Fibroblast of mammary gland (primary cell): Measurements from ENCODE around the gene ZNF638.
A peak's percentile ranks its signal among the peaks of the same experiment; 100 is the strongest.

Source experiments
- DNase-seq: peaks from one replicate; pipeline ENCODE4 v3.0.0-alpha.2; 2010; ENCODE audit warnings: low read depth
- H3K4me3 ChIP-seq: 2 replicates; pipeline ENCODE4 v1.5.1; 2011; ENCODE audit warnings: low read depth, mild to moderate bottlenecking, low read length, moderate library complexity; ENCODE audit not compliant: control insufficient read depth
- TF ChIP-seq, protein P1 (sequence below): conservative IDR thresholded peaks from 2 replicates; pipeline ENCODE4 v1.5.1; 2011; ENCODE audit warnings: low read depth, low read length, inconsistent platforms; ENCODE audit not compliant: control insufficient read depth, insufficient read depth

ZNF638 gene

GRCh38 chr2:71362447-71362846, 30.9 kb downstream of the ZNF638 start:
- no peak overlapping the region for H3K4me3 ChIP-seq
- TF ChIP-seq, protein P1, sequence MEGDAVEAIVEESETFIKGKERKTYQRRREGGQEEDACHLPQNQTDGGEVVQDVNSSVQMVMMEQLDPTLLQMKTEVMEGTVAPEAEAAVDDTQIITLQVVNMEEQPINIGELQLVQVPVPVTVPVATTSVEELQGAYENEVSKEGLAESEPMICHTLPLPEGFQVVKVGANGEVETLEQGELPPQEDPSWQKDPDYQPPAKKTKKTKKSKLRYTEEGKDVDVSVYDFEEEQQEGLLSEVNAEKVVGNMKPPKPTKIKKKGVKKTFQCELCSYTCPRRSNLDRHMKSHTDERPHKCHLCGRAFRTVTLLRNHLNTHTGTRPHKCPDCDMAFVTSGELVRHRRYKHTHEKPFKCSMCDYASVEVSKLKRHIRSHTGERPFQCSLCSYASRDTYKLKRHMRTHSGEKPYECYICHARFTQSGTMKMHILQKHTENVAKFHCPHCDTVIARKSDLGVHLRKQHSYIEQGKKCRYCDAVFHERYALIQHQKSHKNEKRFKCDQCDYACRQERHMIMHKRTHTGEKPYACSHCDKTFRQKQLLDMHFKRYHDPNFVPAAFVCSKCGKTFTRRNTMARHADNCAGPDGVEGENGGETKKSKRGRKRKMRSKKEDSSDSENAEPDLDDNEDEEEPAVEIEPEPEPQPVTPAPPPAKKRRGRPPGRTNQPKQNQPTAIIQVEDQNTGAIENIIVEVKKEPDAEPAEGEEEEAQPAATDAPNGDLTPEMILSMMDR = no peak
- DNase-seq = no peak

DNA sequence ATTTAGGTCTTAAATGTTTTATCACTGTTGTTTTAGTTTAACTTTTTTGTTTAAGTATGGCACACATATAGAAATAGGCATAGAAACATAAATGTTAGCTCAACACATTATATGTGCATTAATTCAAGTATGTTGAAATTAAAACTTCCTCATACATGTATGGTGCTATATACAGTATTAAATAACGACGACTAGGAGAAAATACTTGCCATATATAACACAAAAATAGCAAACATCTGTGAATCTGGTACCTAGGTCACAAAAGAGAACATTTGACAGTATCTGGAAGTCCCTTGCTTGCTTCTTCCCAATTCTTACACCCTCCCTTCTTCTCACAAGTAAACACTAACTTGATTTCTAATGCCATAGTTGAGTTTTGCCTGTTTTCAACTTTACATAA, 38.4 kb downstream of the ZNF638 start:
- TF ChIP-seq, protein P1 = no peak
- DNase-seq = no peak
- no peak overlapping the region for H3K4me3 ChIP-seq

- H3K4me3 ChIP-seq = no peak overlapping the region
- DNase-seq = no peak
- TF ChIP-seq, protein P1 = no peak
Observed at GRCh38 chr2:71372042-71372441, 40.5 kb downstream of the ZNF638 start.

DNA sequence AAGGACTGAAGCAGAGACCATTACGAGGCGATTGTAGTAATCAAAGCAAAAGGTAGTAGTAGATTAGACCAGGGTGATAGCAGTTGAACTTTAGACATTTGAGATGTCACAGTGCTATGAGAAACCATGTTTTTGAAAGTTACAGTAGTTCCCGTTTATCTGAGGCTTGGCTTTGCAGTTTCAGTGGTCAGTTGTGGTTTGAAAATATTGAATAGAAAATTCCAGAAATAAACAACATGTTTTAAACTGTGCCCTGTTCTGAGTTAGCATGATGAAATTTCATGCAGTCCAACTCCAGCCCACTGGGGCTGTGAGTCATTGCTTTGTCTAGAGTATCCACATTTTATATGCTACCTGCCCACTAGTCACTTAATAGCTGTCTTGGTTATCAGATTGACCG, 47.5 kb downstream of the ZNF638 start:
- no peak overlapping the region for H3K4me3 ChIP-seq
- TF ChIP-seq, protein P1 = no peak
- DNase-seq = peak; percentile 74

DNA sequence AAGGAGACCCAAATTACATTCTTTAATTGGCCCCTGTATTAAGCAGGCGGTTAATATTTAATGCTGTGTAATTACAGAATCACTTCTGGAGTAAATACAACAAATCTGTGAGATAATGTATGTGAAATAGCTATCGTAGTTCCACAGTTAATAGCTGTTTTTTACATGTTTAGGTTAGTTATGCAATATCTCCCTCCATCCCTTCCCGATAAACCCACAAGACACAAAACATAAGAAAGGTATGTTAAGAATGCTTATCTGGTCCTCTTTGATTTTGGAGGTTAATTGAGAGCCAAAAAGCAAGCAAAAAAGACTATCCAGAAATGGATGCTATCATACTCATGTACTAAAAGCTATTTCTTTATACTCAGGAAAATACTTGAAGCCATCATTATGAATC, 49.1 kb downstream of the ZNF638 start:
- H3K4me3 ChIP-seq = no peak overlapping the region
- TF ChIP-seq, protein P1 = no peak
- DNase-seq = no peak

- DNase-seq = peak; percentile 89
- no peak overlapping the region for H3K4me3 ChIP-seq
- TF ChIP-seq, protein P1 = no peak
Observed at GRCh38 chr2:71385012-71385411, 53.4 kb downstream of the ZNF638 start.

DNA sequence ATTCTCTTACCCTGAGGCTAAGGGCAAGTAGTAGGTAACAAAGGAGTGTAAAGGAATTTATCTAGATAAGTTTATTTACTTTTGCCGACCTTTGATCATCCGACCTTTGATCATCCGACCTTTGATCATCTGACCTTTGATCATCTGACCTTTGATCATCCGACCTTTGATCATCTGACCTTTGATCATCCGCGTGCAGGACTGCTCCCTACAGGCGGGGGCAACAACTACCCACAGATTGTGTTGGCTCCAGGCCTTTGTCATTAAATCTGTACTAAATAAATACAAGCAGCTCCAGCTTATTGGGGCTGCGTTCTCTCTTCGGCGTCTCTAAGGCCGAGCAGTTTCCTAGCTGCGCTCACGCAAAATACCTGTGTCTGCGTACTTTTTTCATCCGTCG, 56.6 kb downstream of the ZNF638 start:
- no peak overlapping the region for H3K4me3 ChIP-seq
- TF ChIP-seq, protein P1 = no peak
- DNase-seq = no peak
